Kidney (tissue), 14 donors: ENCODE results near the gene FBXO8. TPM values are rescaled to one million over a fixed set of nuclear protein-coding genes. Genes with fewer than 3 reads are reported as not detected.

Experiments used
- DNase-seq, 5 donors: peaks; one replicate each; pipeline ENCODE4 v3.0.0-alpha.2; 2013 to 2020
- FAIRE-seq: peaks from 2 replicates; lab custom pipeline; 2012; peaks lifted over from hg19 to GRCh38; lab: Jason Lieb, UNC
- H3K27ac ChIP-seq, 2 donors: one replicate each; pipeline ENCODE4 v1.7.0; 2013; ENCODE audit warnings: low read depth in 2 of 2, low read length in 2 of 2, inconsistent platforms in 1 of 2
- H3K27me3 ChIP-seq: one replicate; pipeline ENCODE4 v1.7.1; 2013; ENCODE audit warnings: low read length, inconsistent platforms; ENCODE audit not compliant: control insufficient read depth, insufficient read depth
- H3K36me3 ChIP-seq, 3 donors: one replicate each; pipeline versions ENCODE4 v1.7.0 to v1.7.1; 2013; ENCODE audit warnings: low read length in 3 of 3, control low read depth in 1 of 3, inconsistent platforms in 1 of 3; ENCODE audit not compliant: insufficient read depth in 3 of 3, control insufficient read depth in 2 of 3
- H3K4me1 ChIP-seq, 3 donors: one replicate each; pipeline versions ENCODE4 v1.7.0 to v1.7.1; 2013; ENCODE audit warnings: low read length in 3 of 3, inconsistent platforms in 1 of 3, low read depth in 1 of 3; ENCODE audit not compliant: control insufficient read depth in 2 of 3, insufficient read depth in 2 of 3
- H3K4me3 ChIP-seq, 3 donors: one replicate each; pipeline versions ENCODE4 v1.7.0 to v1.8.1; 2013; ENCODE audit warnings: low read length in 3 of 3, control low read depth in 1 of 3, inconsistent platforms in 1 of 3
- H3K9ac ChIP-seq, 3 donors: one replicate each; pipeline versions ENCODE4 v1.7.0 to v1.7.1; 2013; ENCODE audit warnings: low read length in 3 of 3, control low read depth in 1 of 3, inconsistent platforms in 1 of 3
- H3K9me3 ChIP-seq, 3 donors: one replicate each; pipeline versions ENCODE4 v1.7.0 to v1.7.1; 2013; ENCODE audit warnings: low read length in 3 of 3, control low read depth in 1 of 3, inconsistent platforms in 1 of 3; ENCODE audit not compliant: control insufficient read depth in 2 of 3, insufficient read depth in 1 of 3
- intact Hi-C: fragments of 100-400 bp; cut with DNase I; formaldehyde crosslinking; loops from one replicate; pipeline ENCODE4 v1.11.1; 2022
- polyA plus RNA-seq: library from polyadenylated mRNA; stranded (reverse); fragments of 350-450 nt; fragmentation: Illumina TruSeq; extraction: RNeasy Lipid Tissue Mini Kit (QIAGEN cat#74804); gene quantifications from one replicate; pipeline ENCODE4 v1.2.3, GENCODE V29; 2014; ENCODE audit warnings: low read depth, low replicate concordance; ENCODE audit not compliant: insufficient read depth
- total RNA-seq: library from RNA; stranded (reverse); fragmentation: NEBNext Ultra II Directional; extraction: Animal tissue kit (Norgen Biotek cat#: 25700); gene quantifications from one replicate; pipeline ENCODE4 v1.2.1, GENCODE V29; 2021
- TF ChIP-seq, protein P1 (sequence below): IDR thresholded peaks from 3 replicates; pipeline ENCODE4 v1.5.1; 2012; ENCODE audit warnings: mild to moderate bottlenecking, moderate library complexity, borderline replicate concordance; ENCODE audit not compliant: insufficient read depth; ENCODE audit errors: extremely low read depth
- donor health status: control.
- donor health status: control.
- donor health status: control.
- donor health status: control.
- donor health status: control.
- donor health status: DM: yes; HTN: yes; CAD: no.
- donor health status: Normal renal cell carcinoma (clear cell type).

The FBXO8 gene
- total and polyA plus RNA-seq, 2 donors from 2014 or later, result 35.3 to 36.3 TPM

GRCh38 chr4:174230680-174231079, 52.8 kb downstream of the FBXO8 start:
- no peak for FAIRE-seq
- Histone ChIP-seq H3K36me3 (no peaks in the 10 kb centered on the region), H3K9ac (no peak overlapping the region), H3K9me3 (no peaks in the 10 kb centered on the region), H3K27ac (no peak overlapping the region), H3K4me3 (no peak overlapping the region), H3K4me1 (no peaks in the 10 kb centered on the region), H3K27me3 (peaks cover 5% of the 10 kb centered on the region)
- intact Hi-C loops, result no loop called here
- TF ChIP-seq, protein P1, sequence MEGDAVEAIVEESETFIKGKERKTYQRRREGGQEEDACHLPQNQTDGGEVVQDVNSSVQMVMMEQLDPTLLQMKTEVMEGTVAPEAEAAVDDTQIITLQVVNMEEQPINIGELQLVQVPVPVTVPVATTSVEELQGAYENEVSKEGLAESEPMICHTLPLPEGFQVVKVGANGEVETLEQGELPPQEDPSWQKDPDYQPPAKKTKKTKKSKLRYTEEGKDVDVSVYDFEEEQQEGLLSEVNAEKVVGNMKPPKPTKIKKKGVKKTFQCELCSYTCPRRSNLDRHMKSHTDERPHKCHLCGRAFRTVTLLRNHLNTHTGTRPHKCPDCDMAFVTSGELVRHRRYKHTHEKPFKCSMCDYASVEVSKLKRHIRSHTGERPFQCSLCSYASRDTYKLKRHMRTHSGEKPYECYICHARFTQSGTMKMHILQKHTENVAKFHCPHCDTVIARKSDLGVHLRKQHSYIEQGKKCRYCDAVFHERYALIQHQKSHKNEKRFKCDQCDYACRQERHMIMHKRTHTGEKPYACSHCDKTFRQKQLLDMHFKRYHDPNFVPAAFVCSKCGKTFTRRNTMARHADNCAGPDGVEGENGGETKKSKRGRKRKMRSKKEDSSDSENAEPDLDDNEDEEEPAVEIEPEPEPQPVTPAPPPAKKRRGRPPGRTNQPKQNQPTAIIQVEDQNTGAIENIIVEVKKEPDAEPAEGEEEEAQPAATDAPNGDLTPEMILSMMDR, result no peak
- DNase-seq, result no peak

- no peaks in the 10 kb centered on the region for H3K4me1 ChIP-seq
- H3K27ac ChIP-seq, result no peak overlapping the region
- no peak overlapping the region for H3K4me3 ChIP-seq
- intact Hi-C loops, result no loop called here
- DNase-seq (no peak), FAIRE-seq (peak; percentile 59)
- TF ChIP-seq, protein P1, result no peak
- no peaks in the 10 kb centered on the region for H3K36me3 ChIP-seq
- peaks cover 5% of the 10 kb centered on the region for H3K27me3 ChIP-seq
- no peak overlapping the region for H3K9ac ChIP-seq
- no peaks in the 10 kb centered on the region for H3K9me3 ChIP-seq
These were observed 53.3 kb downstream of the FBXO8 start for GRCh38 chr4:174230148-174230547.

- Histone ChIP-seq H3K9me3 (no peaks in the 10 kb centered on the region), H3K36me3 (no peaks in the 10 kb centered on the region), H3K27me3 (peaks cover 5% of the 10 kb centered on the region), H3K4me3 (no peak overlapping the region), H3K9ac (no peak overlapping the region), H3K4me1 (no peaks in the 10 kb centered on the region), H3K27ac (no peak overlapping the region)
- FAIRE-seq, result no peak
- no peak for DNase-seq
- TF ChIP-seq, protein P1, result no peak
- intact Hi-C loops, result no loop called here
These were observed 54.5 kb downstream of the FBXO8 start for GRCh38 chr4:174228988-174229387.
